Stimulated activated CD4-positive, alpha-beta T cell treated with anti-CD3 and anti-CD28 coated beads, Interleukin-4, amount 100 ng/mL, for 48 hours (primary cell): ENCODE results near the gene LKAAEAR1.

Source experiments
- DNase-seq, 2 donors: peaks; one replicate each; pipeline ENCODE4 v3.0.0-alpha.2; 2020; ENCODE audit warnings: low read depth in 2 of 2

The LKAAEAR1 gene

DNA sequence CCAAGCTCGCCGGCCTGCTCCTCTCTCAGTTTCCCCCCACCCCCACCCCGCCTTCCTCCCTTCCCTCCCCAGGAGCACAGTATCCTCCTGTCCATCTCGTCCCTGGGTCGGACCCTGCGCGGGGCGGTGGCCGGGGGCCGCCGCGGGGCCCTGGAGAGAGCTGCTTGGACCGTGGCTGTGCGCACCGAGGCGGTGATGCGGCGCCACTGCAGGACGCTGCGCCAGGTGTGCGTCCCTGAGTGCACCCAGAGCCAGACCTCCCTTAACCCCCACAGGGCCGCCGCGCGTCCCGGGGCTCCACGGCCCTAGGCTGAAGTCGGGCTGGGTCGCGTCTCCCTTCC is 46.0 kb downstream of the LKAAEAR1 start:
- no peak for DNase-seq

DNA sequence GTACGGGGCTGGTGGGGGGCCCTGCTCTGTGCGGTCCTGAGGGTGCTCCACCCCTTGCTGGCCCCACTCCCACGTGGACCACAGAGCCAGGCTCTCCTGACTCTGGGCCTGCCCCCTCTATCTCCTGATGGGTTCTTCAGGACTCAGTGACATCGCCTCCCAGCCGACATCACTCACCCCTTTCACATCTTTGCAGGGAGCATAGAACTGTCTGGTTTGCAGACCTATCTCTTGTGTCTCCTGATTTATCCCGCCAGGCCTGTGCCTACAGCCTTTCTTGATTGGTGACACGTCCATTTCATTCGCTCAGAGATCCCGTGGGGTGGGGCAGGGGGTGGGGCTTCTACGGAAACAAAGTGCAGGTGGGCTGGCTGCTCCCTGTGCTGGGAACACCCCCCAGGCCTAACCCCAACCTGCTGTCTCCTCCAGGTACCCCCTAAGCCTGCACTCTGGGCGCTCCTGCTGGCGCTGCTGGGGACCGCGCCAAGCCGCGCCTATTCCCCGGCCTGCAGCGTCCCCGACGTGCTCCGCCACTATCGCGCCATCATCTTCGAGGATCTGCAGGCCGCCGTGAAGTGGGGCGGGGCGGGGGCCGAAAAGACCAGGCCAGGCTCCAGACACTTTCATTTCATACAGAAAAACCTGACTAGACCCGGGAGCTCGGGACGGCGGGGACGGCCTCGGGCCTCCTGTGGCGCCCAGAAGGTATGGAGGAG is 46.5 kb downstream of the LKAAEAR1 start:
- DNase-seq, result no peak

DNA sequence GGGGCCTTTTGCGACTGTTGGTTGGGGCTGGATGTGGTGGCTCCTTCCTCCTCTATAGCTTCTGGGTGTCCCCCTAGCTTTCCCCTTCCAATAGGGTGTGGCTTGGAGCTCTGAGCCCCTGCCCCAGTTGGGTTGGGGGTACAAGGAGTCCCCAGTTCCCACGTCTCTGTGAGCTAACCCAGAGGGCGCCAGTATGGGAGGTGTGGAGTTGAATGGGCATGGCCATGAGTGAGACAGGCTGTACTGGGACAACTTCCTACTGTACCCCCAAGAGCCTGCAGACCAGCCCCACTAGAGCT is 47.0 kb downstream of the LKAAEAR1 start:
- no peak for DNase-seq

DNA sequence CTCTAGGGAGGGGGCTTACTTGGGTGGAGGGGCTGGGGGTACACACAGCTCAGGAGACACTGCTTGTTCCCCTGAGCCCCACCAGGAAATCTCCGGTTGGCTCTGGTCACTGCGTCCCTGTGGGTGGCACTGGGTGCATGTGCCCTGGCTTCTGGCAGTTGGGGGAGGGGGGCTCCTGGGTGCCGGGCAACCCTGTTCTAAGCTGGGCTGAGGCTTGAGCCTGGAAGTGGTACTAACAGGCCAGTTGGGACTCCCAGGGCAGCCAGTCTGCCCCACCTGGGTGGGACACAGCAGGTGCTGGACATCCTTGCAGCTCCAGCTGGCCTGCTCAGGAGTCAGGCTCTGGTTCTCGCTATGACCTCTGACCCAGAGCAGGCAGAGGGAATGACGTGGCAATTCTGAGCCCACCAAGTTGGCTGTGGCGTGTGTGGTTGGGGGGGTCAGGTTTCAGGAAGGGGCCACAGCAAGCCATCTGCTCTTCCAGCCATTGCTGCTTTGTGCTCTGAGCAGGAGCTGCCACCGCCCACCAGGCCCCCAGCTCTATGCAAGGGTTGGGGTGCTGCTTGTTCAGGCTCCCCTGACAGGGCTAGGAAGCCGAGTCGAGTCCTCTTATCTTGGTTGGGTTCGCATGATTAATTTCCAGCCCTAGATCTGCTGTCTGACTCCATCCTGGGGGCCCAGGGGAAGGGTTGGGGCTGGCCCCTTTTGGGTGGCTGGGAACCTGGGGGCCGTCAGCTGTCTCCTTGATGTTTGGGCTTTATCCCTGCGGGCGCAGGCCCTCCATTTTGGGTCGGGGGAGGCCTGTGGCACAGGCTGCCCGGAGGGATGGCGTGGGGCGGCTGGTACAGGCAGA is 47.6 kb downstream of the LKAAEAR1 start:
- no peak for DNase-seq

DNA sequence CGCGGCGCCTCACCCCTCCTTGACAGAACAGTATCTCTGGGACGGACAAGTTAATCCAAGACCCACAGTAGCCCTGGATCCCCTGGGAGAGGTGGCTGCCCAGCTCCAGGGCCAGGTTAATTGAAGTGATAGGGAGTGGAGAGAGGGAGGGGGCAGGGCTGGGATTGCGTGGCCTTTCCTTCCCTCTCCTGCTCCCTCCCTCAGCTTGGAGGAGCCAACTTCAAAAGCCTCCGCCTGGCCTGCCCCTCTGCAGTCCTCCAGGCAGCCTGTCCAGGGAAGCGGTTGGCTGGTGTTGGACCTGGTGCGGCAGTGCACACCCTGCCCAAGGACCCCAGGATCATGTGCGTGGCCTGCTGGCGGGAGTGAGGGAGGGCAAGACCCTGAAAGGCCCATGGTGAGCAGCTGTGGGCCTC is 48.3 kb downstream of the LKAAEAR1 start, which contains the start of gene C20orf204:
Gene C20orf204 (plus strand): TSS at position 250 of the 413 bp plus-strand sequence. CDS start 142 bp downstream, at position 392.
- no peak for DNase-seq

DNA sequence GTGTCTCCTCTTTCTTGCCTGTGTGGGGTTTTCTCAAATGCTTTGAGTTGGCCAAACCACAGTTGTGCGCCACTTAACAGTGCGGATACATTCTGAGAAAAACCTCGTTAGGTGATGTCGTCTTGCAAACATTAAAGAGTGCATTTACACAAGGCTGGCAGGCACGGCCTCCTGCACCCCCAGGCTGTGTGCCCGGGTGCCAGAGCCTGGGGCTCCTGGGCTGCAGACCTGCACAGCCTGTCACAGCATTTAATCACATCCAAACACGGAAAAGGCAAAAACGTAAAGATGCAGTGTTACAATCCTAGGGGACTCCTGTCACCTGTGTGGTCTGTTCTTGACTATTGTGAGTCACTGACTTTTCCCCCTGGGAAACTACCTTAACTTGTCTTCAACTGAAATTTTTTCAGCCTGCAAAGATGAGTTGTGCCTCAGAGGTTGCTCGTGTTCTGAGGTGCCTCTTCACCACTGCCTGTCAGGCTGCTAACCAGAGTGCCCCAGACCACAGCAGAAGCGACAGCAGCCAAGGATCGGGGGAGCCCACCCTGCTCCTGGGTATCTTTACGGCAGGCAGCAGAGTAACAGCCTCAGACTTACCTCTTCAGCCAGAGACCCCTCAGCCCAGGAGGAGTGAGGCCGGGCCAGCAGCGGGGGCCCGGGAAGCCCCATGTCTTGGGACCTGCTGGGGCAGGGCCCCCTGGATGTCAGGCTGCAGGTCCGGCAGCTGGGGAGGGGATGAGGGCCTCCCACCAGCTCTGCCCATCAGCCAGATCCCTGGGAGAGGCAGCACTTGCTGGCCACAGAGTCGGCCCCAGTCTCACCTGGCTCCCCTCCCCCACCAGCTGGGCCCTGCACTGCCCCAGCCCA is 48.9 kb downstream of the LKAAEAR1 start:
- DNase-seq, result no peak

DNA sequence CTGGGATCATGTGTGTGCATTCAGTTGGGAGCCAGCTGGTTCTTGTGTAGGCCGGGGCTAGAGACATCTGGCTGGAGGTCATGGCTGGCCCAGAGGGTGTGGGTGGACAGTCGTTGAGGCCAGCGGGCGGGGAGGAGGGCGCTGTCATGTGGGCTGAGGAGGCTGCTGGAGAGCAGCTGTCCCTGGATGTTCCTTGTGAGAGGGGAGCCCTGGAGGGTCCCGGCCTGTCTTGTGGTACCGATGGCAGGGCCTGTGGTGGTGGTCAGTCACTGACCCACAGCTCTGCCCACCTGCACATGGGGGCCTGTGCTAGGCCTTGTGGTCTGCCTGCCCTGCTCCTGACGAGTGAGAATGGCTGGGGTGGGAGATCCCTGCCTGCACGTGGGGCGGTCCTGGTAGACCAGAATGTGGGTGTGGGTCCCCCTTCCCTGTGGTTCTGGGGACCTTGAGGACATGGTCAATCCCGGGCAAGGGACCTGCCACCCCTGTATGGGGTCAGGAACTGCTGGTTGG is 50.2 kb downstream of the LKAAEAR1 start:
- DNase-seq, result no peak
